ENCODE data around the gene PCSK4. TPM values are rescaled to one million over a fixed set of nuclear protein-coding genes. Genes with fewer than 3 reads are reported as not detected.
A peak's percentile ranks its signal among the peaks of the same experiment; 100 is the strongest.

Gene PCSK4
- total and polyA plus RNA-seq, 2 of the 13 experiments (the other 11 are each of a cell fraction or from before 2014, with no cell fraction given) = 2.0 to 2.7 TPM

DNA sequence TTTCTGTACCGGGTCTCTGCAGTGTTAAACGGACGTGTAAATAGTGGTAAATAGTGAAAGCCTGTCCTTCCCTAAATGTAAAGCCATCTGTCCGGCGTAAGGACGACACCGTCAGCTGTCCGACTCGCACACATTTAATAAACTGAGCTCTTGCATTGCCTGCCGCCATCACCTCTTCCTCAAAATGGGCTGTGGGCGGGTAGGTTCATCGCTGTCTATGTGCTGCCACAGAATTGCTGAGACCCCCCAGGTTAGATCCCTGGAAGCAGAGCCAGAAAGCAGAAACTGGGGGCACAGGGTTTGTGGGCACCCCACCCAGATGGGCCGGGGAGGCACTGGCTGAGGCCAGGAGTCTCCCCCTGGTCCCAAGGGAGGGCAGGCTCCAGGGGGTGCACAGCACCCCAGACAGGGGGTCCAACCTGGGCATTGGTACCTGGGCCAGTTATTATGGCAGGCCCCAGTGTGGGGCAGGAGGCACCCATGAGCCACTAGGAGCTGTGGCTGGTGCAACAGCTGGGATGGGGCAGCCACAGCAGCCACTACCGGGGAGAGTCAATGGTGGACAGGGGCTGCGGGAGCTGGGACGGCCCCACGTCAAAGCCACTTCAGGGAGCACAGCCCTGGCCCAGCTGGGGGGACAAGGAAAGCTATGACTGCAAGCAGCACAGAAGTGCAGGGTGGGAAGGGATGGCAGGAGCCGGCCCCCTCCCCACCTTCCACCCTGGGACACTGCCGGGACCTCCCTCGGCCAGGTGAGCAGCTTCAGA lies 16.9 kb downstream of the PCSK4 start (continued):
- TF ChIP-seq, protein P1, sequence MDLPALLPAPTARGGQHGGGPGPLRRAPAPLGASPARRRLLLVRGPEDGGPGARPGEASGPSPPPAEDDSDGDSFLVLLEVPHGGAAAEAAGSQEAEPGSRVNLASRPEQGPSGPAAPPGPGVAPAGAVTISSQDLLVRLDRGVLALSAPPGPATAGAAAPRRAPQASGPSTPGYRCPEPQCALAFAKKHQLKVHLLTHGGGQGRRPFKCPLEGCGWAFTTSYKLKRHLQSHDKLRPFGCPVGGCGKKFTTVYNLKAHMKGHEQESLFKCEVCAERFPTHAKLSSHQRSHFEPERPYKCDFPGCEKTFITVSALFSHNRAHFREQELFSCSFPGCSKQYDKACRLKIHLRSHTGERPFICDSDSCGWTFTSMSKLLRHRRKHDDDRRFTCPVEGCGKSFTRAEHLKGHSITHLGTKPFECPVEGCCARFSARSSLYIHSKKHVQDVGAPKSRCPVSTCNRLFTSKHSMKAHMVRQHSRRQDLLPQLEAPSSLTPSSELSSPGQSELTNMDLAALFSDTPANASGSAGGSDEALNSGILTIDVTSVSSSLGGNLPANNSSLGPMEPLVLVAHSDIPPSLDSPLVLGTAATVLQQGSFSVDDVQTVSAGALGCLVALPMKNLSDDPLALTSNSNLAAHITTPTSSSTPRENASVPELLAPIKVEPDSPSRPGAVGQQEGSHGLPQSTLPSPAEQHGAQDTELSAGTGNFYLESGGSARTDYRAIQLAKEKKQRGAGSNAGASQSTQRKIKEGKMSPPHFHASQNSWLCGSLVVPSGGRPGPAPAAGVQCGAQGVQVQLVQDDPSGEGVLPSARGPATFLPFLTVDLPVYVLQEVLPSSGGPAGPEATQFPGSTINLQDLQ (CRISPR knock-in tag; IDR thresholded peaks at IDR 0.05) = 0 out of 2 replicates have a peak, but pooled peaks have one; percentile 36
- TF ChIP-seq ZNF607 (CRISPR knock-in tag; IDR thresholded peaks at IDR 0.05; ENCODE audit: borderline replicate concordance) = no peak
- no peak for TF ChIP-seq HNF1B (CRISPR knock-in tag; IDR thresholded peaks at IDR 0.05)
- TF ChIP-seq MIER3 (CRISPR knock-in tag; IDR thresholded peaks at IDR 0.05; ENCODE audit: borderline replicate concordance) = no peak
- TF ChIP-seq, protein P2, sequence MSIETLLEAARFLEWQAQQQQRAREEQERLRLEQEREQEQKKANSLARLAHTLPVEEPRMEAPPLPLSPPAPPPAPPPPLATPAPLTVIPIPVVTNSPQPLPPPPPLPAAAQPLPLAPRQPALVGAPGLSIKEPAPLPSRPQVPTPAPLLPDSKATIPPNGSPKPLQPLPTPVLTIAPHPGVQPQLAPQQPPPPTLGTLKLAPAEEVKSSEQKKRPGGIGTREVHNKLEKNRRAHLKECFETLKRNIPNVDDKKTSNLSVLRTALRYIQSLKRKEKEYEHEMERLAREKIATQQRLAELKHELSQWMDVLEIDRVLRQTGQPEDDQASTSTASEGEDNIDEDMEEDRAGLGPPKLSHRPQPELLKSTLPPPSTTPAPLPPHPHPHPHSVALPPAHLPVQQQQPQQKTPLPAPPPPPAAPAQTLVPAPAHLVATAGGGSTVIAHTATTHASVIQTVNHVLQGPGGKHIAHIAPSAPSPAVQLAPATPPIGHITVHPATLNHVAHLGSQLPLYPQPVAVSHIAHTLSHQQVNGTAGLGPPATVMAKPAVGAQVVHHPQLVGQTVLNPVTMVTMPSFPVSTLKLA (IDR thresholded peaks at IDR 0.05) = no peak
- peak; percentile 71 for TF ChIP-seq AGO2 (optimal IDR thresholded peaks at IDR 0.05; ENCODE audit: low read depth, low read length)
- no peak for TF ChIP-seq ZNF674 (CRISPR knock-in tag; IDR thresholded peaks at IDR 0.05; ENCODE audit: low read depth)
- TF ChIP-seq AKAP8 (CRISPR knock-in tag; IDR thresholded peaks at IDR 0.05) = peak; percentile 54

Measured in HepG2 (cell line).